MV-4-11 (cell line): ENCODE measurements around the gene LRRC37A3.
A peak's percentile ranks its signal among the peaks of the same experiment; 100 is the strongest.
"Not testable (repeated sequence)": the region's sequence is repeated elsewhere in the genome, so short reads cannot be mapped to it uniquely, and the experiment has no call there.

Experiments
- DNase-seq: peaks from one replicate; lab custom pipeline; 2025; lab: John Stamatoyannopoulos, UW

The LRRC37A3 gene

GRCh38 chr17:64834060-64834459, 85.2 kb downstream of the LRRC37A3 start:
- DNase-seq: peak; percentile 40

- DNase-seq: not testable (repeated sequence)
Measured at GRCh38 chr17:64830631-64831040, 88.6 kb downstream of the LRRC37A3 start.

GRCh38 chr17:64829824-64830630, 89.3 kb downstream of the LRRC37A3 start:
- not testable (repeated sequence) for DNase-seq

DNA sequence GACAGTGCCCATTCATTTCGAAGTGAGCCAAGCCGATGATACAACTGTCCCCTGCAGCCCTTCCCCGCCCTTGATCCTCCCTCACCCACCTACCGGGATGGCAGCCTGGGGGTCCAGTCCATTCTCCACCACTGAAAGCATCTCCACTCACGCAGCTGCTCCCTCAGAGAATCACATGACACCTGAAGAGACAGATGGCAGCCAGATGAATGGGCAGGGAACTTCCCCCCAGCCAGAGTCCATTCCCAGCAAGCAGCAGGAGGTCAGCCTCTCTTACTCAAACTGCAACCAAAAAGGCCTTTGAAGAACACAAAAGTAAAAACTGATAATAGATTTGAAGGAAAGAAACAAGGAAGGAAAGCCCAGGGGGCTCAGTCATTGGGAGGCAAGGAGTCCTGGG, 90.2 kb downstream of the LRRC37A3 start:
- not testable (repeated sequence) for DNase-seq

DNA sequence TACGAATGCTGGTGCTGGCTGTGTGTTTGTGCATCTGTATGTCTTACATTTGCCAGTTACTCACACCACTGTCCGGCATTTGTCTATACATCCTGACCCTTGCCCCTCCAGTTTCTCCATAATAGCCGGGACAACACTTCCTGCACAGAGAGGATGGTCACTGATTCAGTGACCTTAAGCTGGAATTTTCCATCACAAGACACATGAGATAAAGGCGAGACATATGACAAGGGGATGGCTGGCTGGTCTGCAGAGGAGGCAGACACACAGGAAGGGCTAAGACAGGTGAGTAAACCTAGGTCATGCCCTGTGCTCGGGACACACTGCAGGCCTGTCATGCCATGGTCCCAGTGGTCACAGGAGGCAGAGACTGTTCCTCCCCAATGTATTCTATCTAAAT, 100.4 kb downstream of the LRRC37A3 start:
- not testable (repeated sequence) for DNase-seq

- DNase-seq: not testable (repeated sequence)
Measured at GRCh38 chr17:64815833-64816198, 103.5 kb downstream of the LRRC37A3 start.

DNA sequence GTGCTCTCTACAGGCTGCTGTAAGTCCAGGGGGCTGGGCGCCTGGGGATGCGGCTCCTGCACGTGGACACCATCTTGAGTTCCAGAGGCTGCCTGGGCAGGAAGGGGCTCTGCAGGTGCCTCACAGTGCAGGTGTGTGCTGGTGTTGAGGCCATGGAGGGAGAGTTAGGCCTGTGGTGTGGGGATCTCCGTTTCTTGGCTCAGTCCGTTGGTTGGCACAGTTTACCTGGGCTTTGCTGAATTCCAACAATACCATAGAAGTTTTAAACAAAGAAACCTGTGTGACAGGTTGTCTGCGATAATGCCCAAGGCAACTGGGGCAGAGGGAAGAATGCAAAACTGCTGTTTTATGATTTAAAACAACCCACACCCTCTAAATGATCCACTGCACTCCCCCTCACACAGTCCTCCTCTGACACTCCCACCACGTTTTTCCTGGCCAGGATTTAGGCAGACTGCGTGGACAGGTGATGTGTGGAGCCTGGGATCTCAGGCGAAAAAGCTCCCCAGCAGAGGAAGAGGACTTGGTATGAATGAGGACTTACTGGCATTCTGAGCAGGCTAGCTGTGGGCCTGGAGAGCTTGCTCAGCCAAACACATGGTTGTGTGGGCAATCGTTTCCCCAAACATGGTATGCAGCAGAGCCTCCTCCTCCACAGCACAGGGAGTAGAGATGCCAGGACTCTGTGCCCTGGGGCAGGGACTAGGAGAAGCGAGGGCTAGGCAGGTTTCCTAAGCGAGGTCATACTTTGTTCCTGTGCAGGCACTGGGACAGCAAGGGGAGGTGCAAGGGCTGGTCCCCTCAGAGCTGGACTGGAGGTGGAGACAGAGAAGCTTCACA, 104.1 kb downstream of the LRRC37A3 start:
- DNase-seq: not testable (repeated sequence)

DNA sequence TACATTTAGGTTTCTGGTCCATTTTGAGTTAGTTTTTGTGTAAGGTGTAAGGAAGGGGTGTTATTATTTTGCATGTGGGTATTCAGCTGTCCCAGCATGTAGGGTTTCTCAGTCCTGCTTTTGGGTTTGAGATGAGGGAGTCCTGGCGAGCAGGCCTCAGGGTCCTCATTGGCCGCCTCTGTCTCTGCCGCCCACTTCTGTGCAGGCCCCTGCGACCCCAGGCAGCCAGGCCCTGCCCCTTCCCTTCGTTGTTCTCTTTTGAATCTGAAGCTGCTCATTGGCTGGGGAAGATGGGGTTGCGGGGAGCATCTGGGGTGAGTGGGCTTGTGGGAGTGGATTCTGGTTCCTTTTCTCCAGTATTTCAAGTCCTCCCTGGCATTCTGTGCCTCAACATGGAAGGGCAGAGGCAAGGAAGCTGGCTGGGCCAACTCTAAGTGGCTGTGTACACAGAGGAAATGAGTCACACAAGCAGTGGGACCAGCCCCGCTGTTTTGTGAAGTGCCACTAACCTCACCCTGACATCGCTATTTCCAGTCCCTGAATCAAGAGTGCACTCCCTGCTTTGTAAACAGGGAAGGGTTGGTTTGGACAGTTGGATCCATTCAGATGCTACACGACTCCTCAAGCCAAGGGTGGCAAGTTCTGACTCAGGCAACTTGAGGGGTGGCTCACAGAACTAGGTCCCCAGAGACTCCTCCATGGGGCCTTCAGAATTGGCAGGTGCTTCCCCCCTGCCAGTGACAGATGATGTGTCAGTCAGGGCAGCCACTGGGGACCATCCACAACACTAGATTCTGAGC, 110.9 kb downstream of the LRRC37A3 start:
- peak; percentile 85 for DNase-seq
